K562 (cell line): ENCODE results near the gene SYNPO. TPM values are rescaled to one million over a fixed set of nuclear protein-coding genes. Genes with fewer than 3 reads are reported as not detected.

Experiments used
- ETV6 ChIP-seq, 3 experiments: fragments of 150-350 bp in 1 of 3; sonication (generic) in 1 of 3; formaldehyde crosslinking in 1 of 3; IDR thresholded peaks; 2 replicates each; pipeline versions ENCODE4 v1.6.1 to v1.8.0; 2014 to 2022; ENCODE audit warnings: borderline replicate concordance in 2 of 3, low read depth in 2 of 3, antibody characterized with exemption in 1 of 3, low read length in 1 of 3, mild to moderate bottlenecking in 1 of 3, missing genetic modification reagents in 1 of 3
- TAF7 ChIP-seq: fragments of 450-650 bp; IDR thresholded peaks from 2 replicates; pipeline ENCODE4 v1.6.1; 2016; ENCODE audit warnings: missing genetic modification characterization, missing compliant biosample characterization
- ZNF551 ChIP-seq: fragments of 250-450 bp; sonication (Bioruptor Pico); IDR thresholded peaks from 2 replicates; pipeline ENCODE4 v1.5.0; 2021; ENCODE audit warnings: mild to moderate bottlenecking, moderate library complexity
- polyA plus RNA-seq, 8 experiments: library from polyadenylated mRNA; depleted of rRNA in 4 of 8; stranded (reverse) in 5 of 8; unstranded in 3 of 8; fragments of >200 nt; fragmentation: Nextera tagmentation in 2 of 8; fragmentation: Illumina TruSeq in 1 of 8; extraction: Ambion mirVana in 2 of 8; extraction: Trizol in 1 of 8; gene quantifications; 2 replicates each; pipeline versions ENCODE4 v1.2.1 to v1.2.3, GENCODE V29; 2011 to 2014; ENCODE audit warnings: inconsistent platforms in 1 of 8, missing spikeins in 1 of 8
- total RNA-seq, 7 experiments: library from RNA; depleted of rRNA in 6 of 7; stranded (reverse); fragments of >200 nt in 6 of 7; fragmentation: Illumina TruSeq in 2 of 7; extraction: Trizol in 2 of 7; gene quantifications; 2 replicates each; pipeline versions ENCODE4 v1.2.1 to v1.2.3, GENCODE V29; 2011 to 2021; ENCODE audit warnings: low replicate concordance in 1 of 7
- TF ChIP-seq, protein P1 (sequence below), 2 experiments: fragments of 450-650 bp; conservative IDR thresholded peaks; 2 replicates each; pipeline ENCODE4 v1.6.1; 2017; ENCODE audit warnings: mild to moderate bottlenecking in 2 of 2, moderate library complexity in 2 of 2
- TF ChIP-seq, protein P2 (sequence below): fragments of 450-650 bp; IDR thresholded peaks from 2 replicates; pipeline ENCODE4 v1.7.1; 2018; ENCODE audit warnings: mild to moderate bottlenecking, low read depth; ENCODE audit not compliant: partially characterized antibody

The SYNPO gene
- total and polyA plus RNA-seq, 9 of the 15 experiments (the other 6 are each of a cell fraction or from before 2014, with no cell fraction given) = 0.01 to 0.31 (median 0.03) TPM; not detected in 4

DNA sequence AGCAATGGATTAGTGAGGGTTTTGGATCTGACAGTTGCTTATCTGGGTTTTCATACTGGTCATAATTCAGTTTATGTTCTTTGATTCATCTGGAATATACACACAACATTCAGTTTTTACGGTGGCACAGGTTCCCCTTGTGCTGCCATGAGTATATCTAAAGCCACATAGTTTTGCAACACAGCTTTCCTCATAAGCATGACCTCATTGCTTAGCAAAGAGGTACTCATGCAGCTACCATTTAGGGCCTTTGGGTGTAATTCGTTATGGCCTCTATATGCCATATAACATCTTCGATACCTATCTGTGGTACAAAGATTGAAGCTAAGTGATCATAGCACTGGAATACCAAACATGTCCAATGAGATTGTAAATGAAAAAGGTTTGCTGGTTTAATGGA is 63.3 kb downstream of the SYNPO start (continued):
- no peak for TF ChIP-seq ZNF551
- no peak for TF ChIP-seq ETV6 (IDR thresholded peaks at IDR 0.05; ENCODE audit: borderline replicate concordance in 1 of 2, low read depth in 2 of 2, low read length in 1 of 2)
- no peak for TF ChIP-seq ETV6 (CRISPR knock-in tag; IDR thresholded peaks at IDR 0.05; ENCODE audit: borderline replicate concordance)
- TF ChIP-seq TAF7 (tag) = no peak
- TF ChIP-seq, protein P1, sequence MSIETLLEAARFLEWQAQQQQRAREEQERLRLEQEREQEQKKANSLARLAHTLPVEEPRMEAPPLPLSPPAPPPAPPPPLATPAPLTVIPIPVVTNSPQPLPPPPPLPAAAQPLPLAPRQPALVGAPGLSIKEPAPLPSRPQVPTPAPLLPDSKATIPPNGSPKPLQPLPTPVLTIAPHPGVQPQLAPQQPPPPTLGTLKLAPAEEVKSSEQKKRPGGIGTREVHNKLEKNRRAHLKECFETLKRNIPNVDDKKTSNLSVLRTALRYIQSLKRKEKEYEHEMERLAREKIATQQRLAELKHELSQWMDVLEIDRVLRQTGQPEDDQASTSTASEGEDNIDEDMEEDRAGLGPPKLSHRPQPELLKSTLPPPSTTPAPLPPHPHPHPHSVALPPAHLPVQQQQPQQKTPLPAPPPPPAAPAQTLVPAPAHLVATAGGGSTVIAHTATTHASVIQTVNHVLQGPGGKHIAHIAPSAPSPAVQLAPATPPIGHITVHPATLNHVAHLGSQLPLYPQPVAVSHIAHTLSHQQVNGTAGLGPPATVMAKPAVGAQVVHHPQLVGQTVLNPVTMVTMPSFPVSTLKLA (conservative IDR thresholded peaks at IDR 0.05) = no peak
- TF ChIP-seq, protein P2, sequence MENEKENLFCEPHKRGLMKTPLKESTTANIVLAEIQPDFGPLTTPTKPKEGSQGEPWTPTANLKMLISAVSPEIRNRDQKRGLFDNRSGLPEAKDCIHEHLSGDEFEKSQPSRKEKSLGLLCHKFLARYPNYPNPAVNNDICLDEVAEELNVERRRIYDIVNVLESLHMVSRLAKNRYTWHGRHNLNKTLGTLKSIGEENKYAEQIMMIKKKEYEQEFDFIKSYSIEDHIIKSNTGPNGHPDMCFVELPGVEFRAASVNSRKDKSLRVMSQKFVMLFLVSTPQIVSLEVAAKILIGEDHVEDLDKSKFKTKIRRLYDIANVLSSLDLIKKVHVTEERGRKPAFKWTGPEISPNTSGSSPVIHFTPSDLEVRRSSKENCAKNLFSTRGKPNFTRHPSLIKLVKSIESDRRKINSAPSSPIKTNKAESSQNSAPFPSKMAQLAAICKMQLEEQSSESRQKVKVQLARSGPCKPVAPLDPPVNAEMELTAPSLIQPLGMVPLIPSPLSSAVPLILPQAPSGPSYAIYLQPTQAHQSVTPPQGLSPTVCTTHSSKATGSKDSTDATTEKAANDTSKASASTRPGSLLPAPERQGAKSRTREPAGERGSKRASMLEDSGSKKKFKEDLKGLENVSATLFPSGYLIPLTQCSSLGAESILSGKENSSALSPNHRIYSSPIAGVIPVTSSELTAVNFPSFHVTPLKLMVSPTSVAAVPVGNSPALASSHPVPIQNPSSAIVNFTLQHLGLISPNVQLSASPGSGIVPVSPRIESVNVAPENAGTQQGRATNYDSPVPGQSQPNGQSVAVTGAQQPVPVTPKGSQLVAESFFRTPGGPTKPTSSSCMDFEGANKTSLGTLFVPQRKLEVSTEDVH = no peak
- TF ChIP-seq, all 486 proteins: peak for 9
